ENCODE results near the gene ST14. TPM values are rescaled to one million over a fixed set of nuclear protein-coding genes. Genes with fewer than 3 reads are reported as not detected.

Gene ST14
- total and polyA plus RNA-seq, 2 donors (not counting 1 experiment from before 2014, with no cell fraction given), result 36.2 to 52.2 TPM

DNA sequence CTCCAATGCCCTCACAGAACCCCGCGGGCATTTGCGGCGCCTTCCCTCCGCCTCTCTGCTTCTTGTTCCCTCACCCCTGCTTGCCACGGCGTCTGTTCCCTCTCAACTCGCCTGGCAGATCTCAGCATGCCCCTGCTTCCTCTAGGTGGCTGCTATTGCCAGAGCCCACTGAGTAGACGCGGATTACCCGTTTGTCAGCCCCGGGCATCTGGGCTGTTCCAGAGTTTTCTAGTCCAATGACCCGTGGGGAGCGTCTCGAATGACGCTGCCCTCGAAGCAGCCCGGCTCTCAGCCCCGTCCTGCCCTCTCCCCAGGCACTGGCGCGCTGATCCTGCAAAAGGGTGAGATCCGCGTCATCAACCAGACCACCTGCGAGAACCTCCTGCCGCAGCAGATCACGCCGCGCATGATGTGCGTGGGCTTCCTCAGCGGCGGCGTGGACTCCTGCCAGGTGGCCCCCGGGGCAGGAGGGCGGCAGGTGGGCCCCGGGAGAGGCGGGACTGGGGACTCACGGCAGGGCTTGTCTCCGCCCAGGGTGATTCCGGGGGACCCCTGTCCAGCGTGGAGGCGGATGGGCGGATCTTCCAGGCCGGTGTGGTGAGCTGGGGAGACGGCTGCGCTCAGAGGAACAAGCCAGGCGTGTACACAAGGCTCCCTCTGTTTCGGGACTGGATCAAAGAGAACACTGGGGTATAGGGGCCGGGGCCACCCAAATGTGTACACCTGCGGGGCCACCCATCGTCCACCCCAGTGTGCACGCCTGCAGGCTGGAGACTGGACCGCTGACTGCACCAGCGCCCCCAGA lies 49.7 kb downstream of the ST14 start:
- Mint-ChIP-seq H3K4me1 (peaks cover 13% of the 10 kb centered on the region), H3K27ac (no peak overlapping the region), H3K4me3 (no peak overlapping the region), H3K9me3 (ENCODE audit: insufficient read depth) (no peaks in the 10 kb centered on the region), H3K27me3 (no peaks in the 10 kb centered on the region)
- no peaks in the 10 kb centered on the region for H3K79me2 ChIP-seq (ENCODE audit: control insufficient read depth, insufficient read depth, low read length)
- no peak overlapping the region for H3K27ac ChIP-seq (ENCODE audit: low read length in 2 of 2)
- no peaks in the 10 kb centered on the region for H3K9me3 ChIP-seq (ENCODE audit: control extremely low read depth in 1 of 3, control insufficient read depth in 2 of 3, insufficient read depth in 1 of 3, low read length in 2 of 3)
- H3K4me2 ChIP-seq (replicated peaks; ENCODE audit: low read depth, low read length, poor library complexity, severe bottlenecking), result no peak overlapping the region
- ATAC-seq (ENCODE audit: low read depth), result no peak
- 95% methylated on average over 50 of the region's 53 CpGs for WGBS (ENCODE audit: insufficient coverage)
- no peak overlapping the region for H3K9ac ChIP-seq (ENCODE audit: low read length)
- no peak for TF ChIP-seq EZH2 (IDR thresholded peaks at IDR 0.05; ENCODE audit: borderline replicate concordance, insufficient read depth, low read depth, low read length, poor library complexity, severe bottlenecking)
- TF ChIP-seq, protein P1, sequence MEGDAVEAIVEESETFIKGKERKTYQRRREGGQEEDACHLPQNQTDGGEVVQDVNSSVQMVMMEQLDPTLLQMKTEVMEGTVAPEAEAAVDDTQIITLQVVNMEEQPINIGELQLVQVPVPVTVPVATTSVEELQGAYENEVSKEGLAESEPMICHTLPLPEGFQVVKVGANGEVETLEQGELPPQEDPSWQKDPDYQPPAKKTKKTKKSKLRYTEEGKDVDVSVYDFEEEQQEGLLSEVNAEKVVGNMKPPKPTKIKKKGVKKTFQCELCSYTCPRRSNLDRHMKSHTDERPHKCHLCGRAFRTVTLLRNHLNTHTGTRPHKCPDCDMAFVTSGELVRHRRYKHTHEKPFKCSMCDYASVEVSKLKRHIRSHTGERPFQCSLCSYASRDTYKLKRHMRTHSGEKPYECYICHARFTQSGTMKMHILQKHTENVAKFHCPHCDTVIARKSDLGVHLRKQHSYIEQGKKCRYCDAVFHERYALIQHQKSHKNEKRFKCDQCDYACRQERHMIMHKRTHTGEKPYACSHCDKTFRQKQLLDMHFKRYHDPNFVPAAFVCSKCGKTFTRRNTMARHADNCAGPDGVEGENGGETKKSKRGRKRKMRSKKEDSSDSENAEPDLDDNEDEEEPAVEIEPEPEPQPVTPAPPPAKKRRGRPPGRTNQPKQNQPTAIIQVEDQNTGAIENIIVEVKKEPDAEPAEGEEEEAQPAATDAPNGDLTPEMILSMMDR (IDR thresholded peaks at IDR 0.05), result no peak
- no peak for DNase-seq
- no peak overlapping the region for H3K4me3 ChIP-seq (ENCODE audit: control extremely low read depth in 1 of 5, extremely low read depth in 1 of 5, insufficient read depth in 1 of 5, low read depth in 2 of 5, low read length in 4 of 5)
- no peaks in the 10 kb centered on the region for H3K27me3 ChIP-seq (replicated peaks in 1 of 4; ENCODE audit: control extremely low read depth in 1 of 4, control insufficient read depth in 3 of 4, insufficient read depth in 4 of 4, low read length in 3 of 4)
- H3K36me3 ChIP-seq (replicated peaks in 1 of 2; ENCODE audit: control extremely low read depth in 1 of 2, control insufficient read depth in 1 of 2, extremely low read depth in 1 of 2, insufficient read depth in 2 of 2, low read length in 1 of 2), result peaks cover 0 to 13% of the 10 kb centered on the region in 2 experiments
- POLR2A ChIA-PET, result no interaction called here
- H2AFZ ChIP-seq (ENCODE audit: insufficient read depth, low read depth, low read length, poor library complexity, severe bottlenecking), result no peak overlapping the region
- CTCF ChIA-PET, result interaction anchor here (0.9 to 1.8 kb wide), 3 partner anchors 18 to 77 kb away, joined by 3 to 6 read pairs (median 4); no protein-coding TSS in a partner anchor
- no peaks in the 10 kb centered on the region for H4K20me1 ChIP-seq (ENCODE audit: control insufficient read depth, insufficient read depth, low read length, poor library complexity, severe bottlenecking)
- intact Hi-C loops (cut with micrococcal nuclease), result no loop called here
- peaks cover 0 to 10% of the 10 kb centered on the region in 2 donors for H3K4me1 ChIP-seq (ENCODE audit: control insufficient read depth in 2 of 2, insufficient read depth in 2 of 2, low read length in 2 of 2)
